ENCODE measurements around the gene CDK5RAP1.

Gene CDK5RAP1

GRCh38 chr20:33316343-33316742 lies 85.0 kb downstream of the CDK5RAP1 start:
- no peak for DNase-seq (ENCODE audit: low read depth)
- TF ChIP-seq, protein P1, sequence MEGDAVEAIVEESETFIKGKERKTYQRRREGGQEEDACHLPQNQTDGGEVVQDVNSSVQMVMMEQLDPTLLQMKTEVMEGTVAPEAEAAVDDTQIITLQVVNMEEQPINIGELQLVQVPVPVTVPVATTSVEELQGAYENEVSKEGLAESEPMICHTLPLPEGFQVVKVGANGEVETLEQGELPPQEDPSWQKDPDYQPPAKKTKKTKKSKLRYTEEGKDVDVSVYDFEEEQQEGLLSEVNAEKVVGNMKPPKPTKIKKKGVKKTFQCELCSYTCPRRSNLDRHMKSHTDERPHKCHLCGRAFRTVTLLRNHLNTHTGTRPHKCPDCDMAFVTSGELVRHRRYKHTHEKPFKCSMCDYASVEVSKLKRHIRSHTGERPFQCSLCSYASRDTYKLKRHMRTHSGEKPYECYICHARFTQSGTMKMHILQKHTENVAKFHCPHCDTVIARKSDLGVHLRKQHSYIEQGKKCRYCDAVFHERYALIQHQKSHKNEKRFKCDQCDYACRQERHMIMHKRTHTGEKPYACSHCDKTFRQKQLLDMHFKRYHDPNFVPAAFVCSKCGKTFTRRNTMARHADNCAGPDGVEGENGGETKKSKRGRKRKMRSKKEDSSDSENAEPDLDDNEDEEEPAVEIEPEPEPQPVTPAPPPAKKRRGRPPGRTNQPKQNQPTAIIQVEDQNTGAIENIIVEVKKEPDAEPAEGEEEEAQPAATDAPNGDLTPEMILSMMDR (conservative IDR thresholded peaks at IDR 0.05; ENCODE audit: control insufficient read depth, insufficient read depth, low read depth, low read length), result no peak
- no peak overlapping the region for H3K4me3 ChIP-seq (ENCODE audit: control insufficient read depth, low read depth, low read length)

DNA sequence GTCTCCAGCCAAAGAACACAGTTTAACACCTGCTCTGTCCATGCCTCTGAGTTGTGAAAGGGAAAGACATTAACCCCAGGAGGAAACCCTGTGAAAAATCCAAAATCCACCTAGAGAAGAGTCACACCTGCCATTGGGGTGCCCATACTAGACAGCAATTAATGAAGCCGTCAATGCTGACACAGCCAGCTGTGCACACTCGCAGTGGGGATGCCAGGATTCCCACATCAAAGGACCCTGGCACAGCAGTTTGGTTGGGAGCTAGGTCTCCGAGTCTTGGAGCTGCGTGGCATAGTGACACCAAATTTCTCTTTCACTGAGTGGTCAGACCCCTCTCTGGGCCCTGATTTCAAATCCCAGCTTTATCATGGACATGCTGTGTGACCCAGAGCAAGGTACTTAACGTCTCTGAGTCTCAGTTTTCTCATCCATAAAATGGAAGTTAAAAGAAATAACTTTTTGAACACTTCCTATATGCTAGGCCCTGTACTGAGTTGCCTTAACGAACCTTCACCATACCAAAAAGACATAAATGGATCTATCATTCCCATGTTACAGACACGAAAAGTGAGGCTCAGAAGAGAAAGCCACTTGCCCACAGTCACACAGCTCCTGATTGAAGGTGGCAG lies 87.5 kb downstream of the CDK5RAP1 start:
- no peak overlapping the region for H3K4me3 ChIP-seq (ENCODE audit: control insufficient read depth, low read depth, low read length)
- no peak for DNase-seq (ENCODE audit: low read depth)
- TF ChIP-seq, protein P1 (conservative IDR thresholded peaks at IDR 0.05; ENCODE audit: control insufficient read depth, insufficient read depth, low read depth, low read length), result no peak

DNA sequence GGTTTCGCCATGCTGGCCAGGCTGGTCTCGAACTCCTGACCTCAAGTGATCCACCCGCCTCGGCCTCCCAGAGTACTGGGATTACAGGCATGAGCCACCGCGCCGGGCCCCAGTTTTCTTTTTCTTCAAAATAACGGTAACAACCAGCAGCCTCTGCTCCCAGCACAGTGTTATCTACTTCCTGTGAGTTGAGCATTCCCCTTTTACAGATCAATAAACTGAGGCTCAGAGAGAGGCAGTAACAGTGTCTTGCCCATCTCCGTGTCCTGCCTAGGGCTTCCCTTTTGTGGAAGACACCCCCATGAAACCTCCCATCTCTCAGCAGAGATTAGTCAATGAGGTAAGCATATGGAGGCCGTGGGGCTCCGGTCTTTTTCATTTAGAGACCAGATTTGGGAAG lies 88.7 kb downstream of the CDK5RAP1 start:
- DNase-seq (ENCODE audit: low read depth), result no peak
- H3K4me3 ChIP-seq (ENCODE audit: control insufficient read depth, low read depth, low read length), result no peak overlapping the region
- TF ChIP-seq, protein P1 (conservative IDR thresholded peaks at IDR 0.05; ENCODE audit: control insufficient read depth, insufficient read depth, low read depth, low read length), result no peak

- TF ChIP-seq, protein P1 (conservative IDR thresholded peaks at IDR 0.05; ENCODE audit: control insufficient read depth, insufficient read depth, low read depth, low read length), result no peak
- no peak for DNase-seq (ENCODE audit: low read depth)
- H3K4me3 ChIP-seq (ENCODE audit: control insufficient read depth, low read depth, low read length), result no peak overlapping the region
Observed at GRCh38 chr20:33311996-33312395, 89.3 kb downstream of the CDK5RAP1 start.

DNA sequence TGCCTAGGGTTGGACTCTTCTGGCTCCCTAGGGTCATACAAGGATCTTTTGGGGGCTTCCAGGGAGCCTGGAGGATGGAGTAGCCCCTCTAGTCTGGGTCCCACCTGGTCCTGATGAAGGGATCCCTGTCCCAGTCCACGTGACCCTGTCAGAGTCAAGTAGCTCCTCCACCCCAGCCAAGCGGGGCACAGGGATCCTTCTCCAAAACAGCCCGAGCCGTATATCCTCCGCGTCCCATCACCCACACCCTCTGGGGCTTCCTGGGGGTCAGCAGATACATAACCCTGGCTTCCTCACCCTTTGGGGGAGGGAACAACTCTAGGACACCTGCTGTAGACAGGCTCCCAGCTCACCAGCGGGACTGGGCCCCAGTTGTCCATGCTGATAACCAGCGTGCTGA lies 90.3 kb downstream of the CDK5RAP1 start:
- no peak for DNase-seq (ENCODE audit: low read depth)
- H3K4me3 ChIP-seq (ENCODE audit: control insufficient read depth, low read depth, low read length), result no peak overlapping the region
- TF ChIP-seq, protein P1 (conservative IDR thresholded peaks at IDR 0.05; ENCODE audit: control insufficient read depth, insufficient read depth, low read depth, low read length), result no peak

DNA sequence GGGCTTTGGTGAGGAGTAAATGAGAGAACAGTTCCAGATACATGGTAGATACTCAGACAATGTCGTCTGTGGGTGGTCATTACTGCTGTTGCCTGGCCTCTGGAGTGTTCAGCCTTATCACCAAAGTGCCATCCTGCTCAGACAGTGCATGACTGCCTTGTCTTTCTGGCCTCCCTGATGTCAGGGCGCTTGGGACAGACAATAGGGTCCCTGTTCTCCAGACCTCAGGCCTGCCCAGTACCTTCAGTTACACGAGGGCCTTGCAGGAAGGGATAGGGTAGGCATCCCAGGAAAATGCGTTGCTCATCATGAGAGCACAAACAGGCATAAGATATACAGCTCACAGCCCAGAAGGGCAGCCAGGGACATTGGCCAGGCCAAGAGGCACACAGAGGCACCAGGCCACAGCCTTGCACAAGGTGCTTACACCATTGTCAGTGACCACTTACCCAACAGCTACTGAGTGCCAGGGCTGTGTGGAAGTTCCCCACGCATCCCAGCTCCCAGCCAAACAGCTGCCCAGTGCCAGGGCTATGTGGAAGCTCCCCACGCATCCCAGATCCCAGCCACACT lies 90.9 kb downstream of the CDK5RAP1 start:
- no peak for DNase-seq (ENCODE audit: low read depth)
- TF ChIP-seq, protein P1 (conservative IDR thresholded peaks at IDR 0.05; ENCODE audit: control insufficient read depth, insufficient read depth, low read depth, low read length), result no peak
- no peak overlapping the region for H3K4me3 ChIP-seq (ENCODE audit: control insufficient read depth, low read depth, low read length)
